RWPE2 (cell line): ENCODE measurements around the gene PACSIN3.

Source experiments
- ATAC-seq: fragments of 200-7000 bp; cut with Tn5 transposase; 3 replicates; pipeline ENCODE4 v1.9.1; 2021; ENCODE audit warnings: low read depth
- DNase-seq: peaks from one replicate; pipeline ENCODE4 v3.0.0-alpha.2; 2020; ENCODE audit warnings: low spot score
- H3K27ac ChIP-seq: fragments of 450-650 bp; 2 replicates; pipeline ENCODE4 v1.5.1; 2017; ENCODE audit warnings: mild to moderate bottlenecking; ENCODE audit not compliant: poor library complexity, severe bottlenecking
- H3K27me3 ChIP-seq: fragments of 250-450 bp; sonication (Bioruptor Pico); 2 replicates; pipeline ENCODE4 v1.5.1; 2021; ENCODE audit warnings: mild to moderate bottlenecking, moderate library complexity; ENCODE audit not compliant: insufficient read depth, poor library complexity, severe bottlenecking
- H3K36me3 ChIP-seq: fragments of 250-450 bp; sonication (Bioruptor Pico); 2 replicates; pipeline ENCODE4 v1.5.1; 2020; ENCODE audit warnings: low read depth, mild to moderate bottlenecking, moderate library complexity
- H3K4me1 ChIP-seq: fragments of 250-450 bp; sonication (Bioruptor Pico); 2 replicates; pipeline ENCODE4 v1.5.1; 2021; ENCODE audit warnings: mild to moderate bottlenecking, moderate library complexity; ENCODE audit not compliant: insufficient read depth, poor library complexity, severe bottlenecking
- H3K4me3 ChIP-seq: fragments of 250-450 bp; sonication (Bioruptor Pico); 2 replicates; pipeline ENCODE4 v1.5.1; 2021; ENCODE audit warnings: mild to moderate bottlenecking, moderate library complexity; ENCODE audit not compliant: severe bottlenecking
- H3K9me3 ChIP-seq: fragments of 250-450 bp; sonication (Bioruptor Pico); 2 replicates; pipeline ENCODE4 v1.5.1; 2021; ENCODE audit warnings: mild to moderate bottlenecking, moderate library complexity; ENCODE audit not compliant: severe bottlenecking
- CTCF ChIP-seq: fragments of 450-650 bp; IDR thresholded peaks from one replicate; pipeline ENCODE4 v1.5.1; 2017; ENCODE audit warnings: mild to moderate bottlenecking, moderate library complexity; ENCODE audit not compliant: poor library complexity, severe bottlenecking

PACSIN3 gene

GRCh38 chr11:47139878-47140277 is 46.4 kb downstream of the PACSIN3 start:
- no peak overlapping the region for H3K4me3 ChIP-seq
- ATAC-seq = no peak
- no peaks in the 10 kb centered on the region for H3K9me3 ChIP-seq
- no peaks in the 10 kb centered on the region for H3K27me3 ChIP-seq
- TF ChIP-seq CTCF = no peak
- H3K27ac ChIP-seq = no peak overlapping the region
- DNase-seq = no peak
- no peaks in the 10 kb centered on the region for H3K4me1 ChIP-seq
- no peaks in the 10 kb centered on the region for H3K36me3 ChIP-seq

- no peak for TF ChIP-seq CTCF
- DNase-seq = no peak
- Histone ChIP-seq H3K9me3 (no peaks in the 10 kb centered on the region), H3K4me3 (no peak overlapping the region), H3K4me1 (no peaks in the 10 kb centered on the region), H3K36me3 (no peaks in the 10 kb centered on the region), H3K27ac (no peak overlapping the region), H3K27me3 (no peaks in the 10 kb centered on the region)
- no peak for ATAC-seq
Observed at GRCh38 chr11:47137476-47137875, 48.8 kb downstream of the PACSIN3 start.

- no peak for ATAC-seq
- no peak for DNase-seq
- TF ChIP-seq CTCF = no peak
- H3K9me3 ChIP-seq = no peaks in the 10 kb centered on the region
- no peak overlapping the region for H3K27ac ChIP-seq
- no peak overlapping the region for H3K4me3 ChIP-seq
- no peaks in the 10 kb centered on the region for H3K36me3 ChIP-seq
- no peaks in the 10 kb centered on the region for H3K4me1 ChIP-seq
- no peaks in the 10 kb centered on the region for H3K27me3 ChIP-seq
Observed at GRCh38 chr11:47136921-47137320, 49.3 kb downstream of the PACSIN3 start.

DNA sequence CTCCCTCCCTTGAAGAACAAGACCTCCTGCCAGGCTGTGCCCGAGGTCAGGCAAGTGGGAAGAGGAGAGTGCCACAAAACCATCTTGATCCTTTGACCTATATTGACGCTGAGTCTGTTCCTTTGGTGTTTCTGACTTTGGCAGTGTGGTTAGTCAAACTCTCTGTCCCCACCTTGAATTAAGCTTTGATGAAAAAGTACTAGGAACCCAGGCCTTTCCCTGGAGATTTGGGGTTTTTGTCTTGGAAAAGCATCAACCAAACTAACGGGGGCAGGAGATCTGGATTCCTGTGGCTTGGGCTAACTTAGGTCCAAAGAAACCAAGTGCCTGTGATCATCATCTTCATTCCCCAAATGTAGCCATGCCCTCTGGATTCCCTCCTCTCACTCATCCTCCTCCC is 49.9 kb downstream of the PACSIN3 start:
- DNase-seq = no peak
- no peak overlapping the region for H3K27ac ChIP-seq
- no peaks in the 10 kb centered on the region for H3K4me1 ChIP-seq
- no peak for TF ChIP-seq CTCF
- H3K27me3 ChIP-seq = no peaks in the 10 kb centered on the region
- H3K4me3 ChIP-seq = no peak overlapping the region
- H3K9me3 ChIP-seq = no peaks in the 10 kb centered on the region
- ATAC-seq = no peak
- H3K36me3 ChIP-seq = no peaks in the 10 kb centered on the region

DNA sequence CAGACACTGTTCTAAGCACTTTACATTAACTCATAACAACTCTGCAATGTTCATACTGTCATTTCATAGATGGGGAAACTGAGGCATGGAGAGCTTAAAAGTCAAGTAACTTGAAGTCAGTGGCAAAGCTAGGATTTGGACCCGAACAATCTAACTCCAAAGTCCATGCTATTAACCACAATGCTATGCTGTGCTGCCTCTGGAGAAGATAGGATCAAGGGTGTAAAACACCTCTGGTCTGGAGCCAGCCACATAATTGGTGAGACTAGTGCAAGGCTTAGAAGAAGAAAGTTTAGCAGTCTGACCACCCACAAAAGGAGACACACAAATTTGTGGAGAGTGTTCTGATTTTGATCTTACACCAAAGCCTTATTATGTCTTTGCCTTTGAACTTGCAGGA is 53.3 kb downstream of the PACSIN3 start:
- DNase-seq = no peak
- TF ChIP-seq CTCF = no peak
- Histone ChIP-seq H3K27me3 (no peaks in the 10 kb centered on the region), H3K27ac (no peak overlapping the region), H3K36me3 (no peaks in the 10 kb centered on the region), H3K4me1 (no peaks in the 10 kb centered on the region), H3K9me3 (no peaks in the 10 kb centered on the region), H3K4me3 (no peak overlapping the region)
- ATAC-seq = no peak; the same call in 2 of the 3 replicates
